HG03432 (cell line): ENCODE measurements around the gene CAMK1D.

Source experiments
- ATAC-seq: cut with Tn5 transposase; IDR thresholded peaks from one replicate; pipeline ENCODE4 v1.9.1; 2021; ENCODE audit warnings: mild to moderate bottlenecking, moderate library complexity; ENCODE audit not compliant: unreplicated experiment

The CAMK1D gene

GRCh38 chr10:12369982-12370381 lies 20.6 kb downstream of the CAMK1D start:
- ATAC-seq, result no peak

DNA sequence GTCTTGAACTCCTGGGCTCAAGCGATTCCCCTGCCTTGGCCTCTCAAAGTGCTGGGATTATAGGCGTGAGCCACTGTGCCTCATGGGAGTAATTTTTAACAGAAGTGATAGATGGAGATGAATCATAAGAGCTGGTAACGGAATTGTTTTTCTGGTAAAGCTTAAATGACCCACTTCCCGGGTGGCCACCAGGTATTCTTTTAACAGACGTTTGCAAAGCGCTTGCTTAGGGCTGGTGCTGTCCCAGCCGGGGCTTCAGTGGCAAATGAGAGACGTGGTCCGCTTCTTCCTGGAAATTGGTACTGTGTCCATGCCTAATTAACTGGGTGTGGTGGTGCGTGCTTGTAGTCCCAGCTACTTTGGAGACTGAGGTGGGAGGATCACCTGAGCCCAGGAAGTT lies 23.5 kb downstream of the CAMK1D start:
- no peak for ATAC-seq

GRCh38 chr10:12375076-12375504 lies 25.7 kb downstream of the CAMK1D start:
- ATAC-seq, result no peak

DNA sequence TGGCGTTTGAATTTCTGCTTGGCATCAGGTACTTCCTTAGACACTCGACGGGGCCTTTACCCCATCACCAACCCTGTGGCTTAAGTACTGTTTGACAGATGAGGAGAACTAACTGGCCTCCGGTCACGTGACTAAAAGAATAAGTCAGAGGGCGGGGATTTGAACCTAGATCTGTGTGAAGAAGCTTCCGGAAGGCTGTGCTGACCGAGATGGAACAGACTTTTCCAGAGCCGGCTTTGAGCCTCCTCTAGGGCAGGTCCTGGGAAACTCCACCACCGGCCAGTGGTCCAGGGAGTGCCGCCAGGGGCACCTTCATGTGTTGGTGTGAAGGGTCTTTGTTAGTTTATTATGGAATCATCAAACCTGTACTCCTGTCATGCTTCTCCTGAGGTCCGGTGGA lies 26.9 kb downstream of the CAMK1D start:
- ATAC-seq, result no peak

DNA sequence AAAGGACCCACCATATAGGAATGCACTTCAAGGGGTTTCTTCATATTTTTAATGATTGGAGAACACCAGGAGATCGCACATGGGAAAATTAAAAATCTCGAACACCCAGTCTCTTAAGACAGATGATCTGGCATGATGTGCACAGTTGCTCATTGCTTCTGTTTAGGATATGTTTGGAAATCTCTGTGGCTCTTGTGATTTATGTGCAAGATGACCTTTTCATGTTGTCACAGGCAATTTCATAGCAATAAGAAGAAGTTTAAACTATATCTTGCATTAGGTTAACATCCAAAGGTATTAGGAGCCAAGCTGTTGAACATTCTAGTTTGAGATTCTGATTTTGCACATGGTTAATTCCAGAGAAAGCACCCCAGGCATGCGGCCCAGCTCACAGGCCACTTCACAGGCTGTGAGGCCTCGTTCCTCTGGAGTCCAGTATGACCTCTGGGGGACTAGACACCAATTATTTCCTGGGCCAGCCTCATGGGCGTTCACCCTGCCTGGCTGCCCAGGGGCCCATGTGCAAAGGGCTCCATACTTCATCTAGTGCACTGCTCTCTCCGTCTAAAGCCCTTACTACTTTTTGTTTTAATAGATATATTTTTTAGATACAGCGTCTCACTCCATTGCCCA lies 28.4 kb downstream of the CAMK1D start:
- no peak for ATAC-seq

DNA sequence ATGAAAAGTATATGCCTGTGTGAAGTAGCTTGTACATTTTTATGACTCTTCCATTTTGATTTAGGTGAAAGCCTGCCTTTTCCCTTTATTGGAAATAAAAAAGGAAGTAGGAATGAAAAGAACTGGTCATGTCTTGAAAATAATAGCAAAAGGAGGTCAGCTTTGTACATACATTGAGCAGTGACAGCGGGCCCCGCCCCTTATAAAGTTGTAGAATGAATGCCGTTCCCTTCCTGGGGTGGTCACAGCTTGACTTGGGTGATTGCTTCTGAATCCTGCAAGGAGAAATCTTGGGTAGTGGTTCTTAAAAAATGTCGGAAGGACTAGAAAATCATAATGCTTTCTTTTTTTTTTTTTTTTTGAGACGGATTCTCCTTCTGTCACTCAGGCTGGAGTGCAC lies 31.7 kb downstream of the CAMK1D start:
- no peak for ATAC-seq

- no peak for ATAC-seq
These were observed 32.3 kb downstream of the CAMK1D start for GRCh38 chr10:12381536-12382156.

DNA sequence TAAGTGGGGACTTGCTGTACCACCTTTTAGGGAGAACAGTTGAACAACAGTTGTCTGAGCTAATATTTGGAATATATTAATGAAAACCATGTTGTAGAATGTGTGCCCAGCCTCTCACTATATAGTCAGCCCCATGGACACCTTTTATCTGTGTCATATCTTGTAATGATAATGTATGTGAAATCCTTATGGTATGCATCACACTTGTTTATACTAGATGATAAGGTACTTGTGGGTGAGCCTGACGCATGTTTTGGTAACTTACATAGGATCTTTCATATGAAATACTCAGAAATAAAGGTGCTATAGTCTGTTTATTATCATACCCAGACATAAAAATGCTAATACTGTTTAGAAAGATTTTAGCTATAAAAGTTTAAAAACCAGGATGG lies 32.8 kb downstream of the CAMK1D start:
- ATAC-seq, result no peak

- ATAC-seq, result no peak
These were observed 33.7 kb downstream of the CAMK1D start for GRCh38 chr10:12382956-12383531.

GRCh38 chr10:12384906-12385305 lies 35.6 kb downstream of the CAMK1D start:
- no peak for ATAC-seq

DNA sequence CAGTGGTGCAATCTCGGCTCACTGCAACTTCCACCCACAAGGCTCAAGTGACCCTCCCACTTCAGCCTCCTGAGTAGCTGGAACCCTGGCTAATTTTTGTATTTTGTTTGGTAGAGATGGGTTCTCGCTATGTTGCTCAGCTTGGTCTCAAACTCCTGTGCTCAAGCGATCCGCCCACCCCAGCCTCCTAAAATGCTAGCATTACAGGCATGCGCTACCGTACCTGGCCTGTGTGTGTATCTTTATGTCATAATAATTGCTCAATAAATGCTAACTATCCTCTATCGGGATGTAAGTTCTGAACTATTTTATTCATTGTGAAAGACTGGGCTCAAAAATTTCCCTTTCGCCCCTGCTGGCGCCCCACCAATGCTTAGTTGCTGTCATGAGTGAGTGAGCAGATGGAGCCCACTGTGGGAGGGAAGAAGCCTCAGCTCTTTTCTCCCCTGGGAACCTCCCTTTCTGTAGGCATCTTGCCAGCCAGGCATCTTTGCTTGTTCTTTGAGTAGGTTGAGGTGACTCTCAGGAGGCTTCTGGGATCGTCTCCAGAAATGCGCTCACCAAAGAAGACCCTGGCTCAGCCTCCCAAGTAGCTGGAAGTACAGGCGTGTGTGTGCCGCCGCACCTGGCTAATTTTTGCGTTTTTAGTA lies 38.3 kb downstream of the CAMK1D start:
- ATAC-seq, result no peak

GRCh38 chr10:12388671-12389070 lies 39.3 kb downstream of the CAMK1D start:
- no peak for ATAC-seq

- no peak for ATAC-seq
These were observed 39.9 kb downstream of the CAMK1D start for GRCh38 chr10:12389154-12389734.

- no peak for ATAC-seq
These were observed 41.4 kb downstream of the CAMK1D start for GRCh38 chr10:12390733-12391132.

- ATAC-seq, result no peak
These were observed 41.9 kb downstream of the CAMK1D start for GRCh38 chr10:12391206-12391605.

DNA sequence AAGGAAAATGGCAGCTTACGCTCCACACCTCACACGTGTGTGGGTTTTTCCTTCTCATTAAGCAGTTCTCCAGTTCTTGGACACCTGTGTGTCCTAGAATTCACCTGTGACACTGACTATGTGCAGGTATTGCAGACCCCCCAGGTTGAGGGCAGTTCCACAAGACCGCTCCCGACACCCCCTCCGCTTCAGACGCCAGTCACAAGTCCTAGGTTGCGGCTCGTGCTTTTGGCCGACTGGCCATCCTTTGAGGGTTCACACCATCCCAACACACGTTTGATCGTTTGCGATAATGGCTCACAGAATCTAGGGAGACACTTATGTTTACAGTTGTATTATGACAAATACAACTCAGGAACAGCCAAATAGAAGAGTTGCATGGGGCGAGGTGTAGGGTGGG lies 44.5 kb downstream of the CAMK1D start:
- ATAC-seq, result no peak

- no peak for ATAC-seq
These were observed 45.1 kb downstream of the CAMK1D start for GRCh38 chr10:12394241-12395033.

- no peak for ATAC-seq
These were observed 46.7 kb downstream of the CAMK1D start for GRCh38 chr10:12396093-12396492.

- ATAC-seq, result no peak
These were observed 47.2 kb downstream of the CAMK1D start for GRCh38 chr10:12396567-12396966.

GRCh38 chr10:12397147-12397896 lies 48.0 kb downstream of the CAMK1D start:
- ATAC-seq, result no peak
